RWPE2 (cell line): ENCODE data around the gene LAMC3.

Experiments
- ATAC-seq: fragments of 200-7000 bp; cut with Tn5 transposase; 3 replicates; pipeline ENCODE4 v1.9.1; 2021; ENCODE audit warnings: low read depth
- DNase-seq: peaks from one replicate; pipeline ENCODE4 v3.0.0-alpha.2; 2020; ENCODE audit warnings: low spot score
- H3K27ac ChIP-seq: fragments of 450-650 bp; 2 replicates; pipeline ENCODE4 v1.5.1; 2017; ENCODE audit warnings: mild to moderate bottlenecking; ENCODE audit not compliant: poor library complexity, severe bottlenecking
- H3K27me3 ChIP-seq: fragments of 250-450 bp; sonication (Bioruptor Pico); 2 replicates; pipeline ENCODE4 v1.5.1; 2021; ENCODE audit warnings: mild to moderate bottlenecking, moderate library complexity; ENCODE audit not compliant: insufficient read depth, poor library complexity, severe bottlenecking
- H3K36me3 ChIP-seq: fragments of 250-450 bp; sonication (Bioruptor Pico); 2 replicates; pipeline ENCODE4 v1.5.1; 2020; ENCODE audit warnings: low read depth, mild to moderate bottlenecking, moderate library complexity
- H3K4me1 ChIP-seq: fragments of 250-450 bp; sonication (Bioruptor Pico); 2 replicates; pipeline ENCODE4 v1.5.1; 2021; ENCODE audit warnings: mild to moderate bottlenecking, moderate library complexity; ENCODE audit not compliant: insufficient read depth, poor library complexity, severe bottlenecking
- H3K4me3 ChIP-seq: fragments of 250-450 bp; sonication (Bioruptor Pico); 2 replicates; pipeline ENCODE4 v1.5.1; 2021; ENCODE audit warnings: mild to moderate bottlenecking, moderate library complexity; ENCODE audit not compliant: severe bottlenecking
- H3K9me3 ChIP-seq: fragments of 250-450 bp; sonication (Bioruptor Pico); 2 replicates; pipeline ENCODE4 v1.5.1; 2021; ENCODE audit warnings: mild to moderate bottlenecking, moderate library complexity; ENCODE audit not compliant: severe bottlenecking
- TF ChIP-seq, protein P1 (sequence below): fragments of 450-650 bp; IDR thresholded peaks from one replicate; pipeline ENCODE4 v1.5.1; 2017; ENCODE audit warnings: mild to moderate bottlenecking, moderate library complexity; ENCODE audit not compliant: poor library complexity, severe bottlenecking

Gene LAMC3

DNA sequence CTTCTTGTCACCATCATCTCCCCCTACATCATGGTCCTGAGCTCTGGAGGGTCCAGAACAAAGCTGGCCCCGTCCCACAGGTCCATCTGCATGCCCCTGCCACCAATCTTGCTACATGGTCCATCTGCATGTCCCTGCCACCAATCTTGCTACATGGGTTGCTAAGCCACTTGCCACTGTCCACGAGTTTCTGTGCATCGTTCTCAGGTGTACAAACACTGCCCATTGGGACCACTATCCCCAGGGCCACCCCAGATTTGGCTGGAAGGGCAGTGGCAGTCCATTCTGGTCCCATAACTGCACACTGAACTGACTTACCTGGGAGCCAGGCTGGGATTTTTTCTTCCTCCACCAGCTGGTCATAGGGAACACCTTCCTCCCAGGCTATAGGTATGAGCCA lies 8.0 kb upstream of the LAMC3 start:
- Histone ChIP-seq H3K36me3 (no peaks in the 10 kb centered on the region), H3K4me1 (no peaks in the 10 kb centered on the region), H3K9me3 (peaks cover 26% of the 10 kb centered on the region), H3K27ac (no peak overlapping the region), H3K27me3 (peaks cover 4% of the 10 kb centered on the region), H3K4me3 (no peak overlapping the region)
- TF ChIP-seq, protein P1, sequence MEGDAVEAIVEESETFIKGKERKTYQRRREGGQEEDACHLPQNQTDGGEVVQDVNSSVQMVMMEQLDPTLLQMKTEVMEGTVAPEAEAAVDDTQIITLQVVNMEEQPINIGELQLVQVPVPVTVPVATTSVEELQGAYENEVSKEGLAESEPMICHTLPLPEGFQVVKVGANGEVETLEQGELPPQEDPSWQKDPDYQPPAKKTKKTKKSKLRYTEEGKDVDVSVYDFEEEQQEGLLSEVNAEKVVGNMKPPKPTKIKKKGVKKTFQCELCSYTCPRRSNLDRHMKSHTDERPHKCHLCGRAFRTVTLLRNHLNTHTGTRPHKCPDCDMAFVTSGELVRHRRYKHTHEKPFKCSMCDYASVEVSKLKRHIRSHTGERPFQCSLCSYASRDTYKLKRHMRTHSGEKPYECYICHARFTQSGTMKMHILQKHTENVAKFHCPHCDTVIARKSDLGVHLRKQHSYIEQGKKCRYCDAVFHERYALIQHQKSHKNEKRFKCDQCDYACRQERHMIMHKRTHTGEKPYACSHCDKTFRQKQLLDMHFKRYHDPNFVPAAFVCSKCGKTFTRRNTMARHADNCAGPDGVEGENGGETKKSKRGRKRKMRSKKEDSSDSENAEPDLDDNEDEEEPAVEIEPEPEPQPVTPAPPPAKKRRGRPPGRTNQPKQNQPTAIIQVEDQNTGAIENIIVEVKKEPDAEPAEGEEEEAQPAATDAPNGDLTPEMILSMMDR = no peak
- ATAC-seq (no peak), DNase-seq (no peak)

DNA sequence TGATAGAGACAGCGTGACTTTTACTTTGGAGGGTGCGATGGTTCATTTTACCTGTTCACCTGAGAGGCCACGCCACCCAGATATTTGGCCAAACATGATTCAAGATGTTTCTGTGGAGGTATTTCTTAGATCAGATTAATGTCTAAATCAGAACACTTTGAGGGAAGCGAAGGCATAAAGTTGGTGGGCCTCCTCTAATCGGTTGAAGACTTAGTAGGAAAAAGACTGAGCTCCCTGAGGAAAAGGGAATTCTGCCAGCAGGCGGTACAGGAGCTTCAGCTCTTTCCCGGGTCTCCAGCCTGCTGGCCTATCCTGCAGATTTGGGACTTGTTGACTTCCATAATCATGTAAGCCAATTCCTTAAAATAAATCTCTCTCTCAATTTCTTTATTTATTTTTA lies 7.0 kb upstream of the LAMC3 start:
- Histone ChIP-seq H3K27ac (no peak overlapping the region), H3K9me3 (peaks cover 26% of the 10 kb centered on the region), H3K4me3 (no peak overlapping the region), H3K4me1 (no peaks in the 10 kb centered on the region), H3K27me3 (peaks cover 4% of the 10 kb centered on the region), H3K36me3 (no peaks in the 10 kb centered on the region)
- TF ChIP-seq, protein P1 = no peak
- ATAC-seq (no peak), DNase-seq (no peak)

DNA sequence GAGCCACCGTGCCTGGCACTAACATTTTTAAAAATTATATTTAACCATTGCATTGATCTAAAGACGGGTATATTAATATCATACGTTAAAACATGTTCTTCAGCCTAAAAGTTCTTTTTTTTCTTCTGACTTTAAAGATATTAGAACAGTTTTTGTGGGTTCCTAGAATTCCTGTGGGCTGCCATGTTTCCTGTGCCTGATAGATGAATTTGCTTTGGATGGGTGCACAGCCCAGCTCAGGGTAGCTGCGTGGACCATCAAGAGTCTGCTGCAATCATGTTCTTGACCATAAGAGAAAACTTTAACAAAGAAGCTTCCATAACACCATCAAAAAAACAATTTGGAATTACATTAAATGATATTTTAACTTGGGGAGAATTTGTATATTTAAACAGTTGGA lies 2.4 kb upstream of the LAMC3 start:
- DNase-seq = no peak
- Histone ChIP-seq H3K4me1 (no peaks in the 10 kb centered on the region), H3K4me3 (no peak overlapping the region), H3K27me3 (peaks cover 9% of the 10 kb centered on the region), H3K36me3 (no peaks in the 10 kb centered on the region), H3K9me3 (peaks cover 18% of the 10 kb centered on the region), H3K27ac (no peak overlapping the region)
- no peak for ATAC-seq
- TF ChIP-seq, protein P1 = no peak

DNA sequence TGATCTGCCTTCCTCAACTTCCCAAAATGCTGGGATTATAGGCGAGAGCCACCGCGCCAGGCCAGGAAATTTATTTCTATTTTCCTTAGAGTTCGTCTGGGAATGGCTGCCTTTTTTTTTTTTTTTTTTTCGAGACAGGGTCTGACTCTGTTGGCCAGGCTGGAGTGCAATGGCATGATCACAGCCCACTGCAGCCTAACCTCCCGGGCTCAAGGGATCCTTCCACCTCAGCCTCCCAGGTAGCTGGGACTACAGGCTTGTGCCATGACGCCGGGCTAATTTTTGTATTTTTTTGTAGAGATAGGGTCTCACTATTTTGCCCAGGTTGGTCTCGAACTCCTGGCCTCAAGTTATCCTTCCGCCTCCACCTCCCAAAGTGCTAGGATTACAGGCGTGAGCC lies 888 bp upstream of the LAMC3 start:
- Histone ChIP-seq H3K4me1 (no peaks in the 10 kb centered on the region), H3K4me3 (no peak overlapping the region), H3K27ac (no peak overlapping the region), H3K27me3 (peaks cover 9% of the 10 kb centered on the region), H3K9me3 (peaks cover 19% of the 10 kb centered on the region), H3K36me3 (no peaks in the 10 kb centered on the region)
- DNase-seq (no peak), ATAC-seq (no peak)
- TF ChIP-seq, protein P1 = no peak

DNA sequence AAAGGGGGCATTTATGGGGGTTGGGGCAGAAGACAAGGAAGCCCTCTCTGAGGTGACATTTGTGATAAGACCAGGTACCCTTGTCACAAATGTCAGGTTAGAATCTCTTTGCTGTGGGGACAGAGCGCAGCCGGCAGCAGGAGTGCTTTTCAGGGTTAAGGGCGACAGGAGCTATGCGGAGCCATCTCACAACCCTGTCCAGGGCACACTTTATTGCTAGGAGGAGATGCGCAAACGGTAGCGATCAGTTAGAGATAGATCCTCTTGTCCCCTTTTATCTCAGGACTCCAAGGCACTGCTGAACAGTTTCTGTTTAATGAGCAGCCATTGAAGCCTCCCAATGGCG lies 438 bp upstream of the LAMC3 start:
- H3K27me3 ChIP-seq = peaks cover 9% of the 10 kb centered on the region
- DNase-seq (no peak), ATAC-seq (0 out of 3 replicates have a peak, but pooled peaks have one; percentile 31)
- no peaks in the 10 kb centered on the region for H3K36me3 ChIP-seq
- no peaks in the 10 kb centered on the region for H3K4me1 ChIP-seq
- peak overlapping the region; percentile 32 for H3K4me3 ChIP-seq
- H3K9me3 ChIP-seq = peaks cover 24% of the 10 kb centered on the region
- no peak overlapping the region for H3K27ac ChIP-seq
- TF ChIP-seq, protein P1 = no peak
